NCI-H460 (cell line): ENCODE data around the gene AOPEP. TPM values are rescaled to one million over a fixed set of nuclear protein-coding genes. Genes with fewer than 3 reads are reported as not detected.

ENCODE experiments used
- DNase-seq: peaks from one replicate; pipeline ENCODE4 v3.0.0-alpha.2; 2016; ENCODE audit warnings: low read depth; ENCODE audit errors: extremely low read depth
- total RNA-seq: library from RNA; depleted of rRNA; stranded (reverse); fragments of >200 nt; shearing (Covaris generic); gene quantifications from 2 replicates; pipeline ENCODE4 v1.2.3, GENCODE V29; 2014

Gene AOPEP
- total RNA-seq, 1 experiment from 2014 or later, result 27.0 TPM

- DNase-seq, result no peak
Measured at GRCh38 chr9:94979904-94980507, 253.5 kb downstream of the AOPEP start.

GRCh38 chr9:94980947-94981722 is 254.6 kb downstream of the AOPEP start:
- DNase-seq, result no peak

GRCh38 chr9:94981723-94982090 is 255.2 kb downstream of the AOPEP start:
- no peak for DNase-seq

GRCh38 chr9:94982211-94982610 is 255.7 kb downstream of the AOPEP start:
- no peak for DNase-seq

- no peak for DNase-seq
Measured at GRCh38 chr9:94983552-94983951, 257.1 kb downstream of the AOPEP start.

GRCh38 chr9:94984891-94985476 is 258.5 kb downstream of the AOPEP start:
- DNase-seq, result no peak

GRCh38 chr9:94985649-94986048 is 259.1 kb downstream of the AOPEP start:
- no peak for DNase-seq

- DNase-seq, result no peak
Measured at GRCh38 chr9:94987731-94988130, 261.2 kb downstream of the AOPEP start.

- no peak for DNase-seq
Measured at GRCh38 chr9:94990897-94991561, 264.5 kb downstream of the AOPEP start.

- no peak for DNase-seq
Measured at GRCh38 chr9:94991961-94992907, 265.7 kb downstream of the AOPEP start.

- no peak for DNase-seq
Measured at GRCh38 chr9:94993160-94993820, 266.8 kb downstream of the AOPEP start.

GRCh38 chr9:94993821-94994165 is 267.3 kb downstream of the AOPEP start:
- no peak for DNase-seq

GRCh38 chr9:94995048-94995693 is 268.7 kb downstream of the AOPEP start:
- no peak for DNase-seq

- DNase-seq, result no peak
Measured at GRCh38 chr9:94996641-94997040, 270.1 kb downstream of the AOPEP start.

- no peak for DNase-seq
Measured at GRCh38 chr9:94997727-94998126, 271.2 kb downstream of the AOPEP start.

- no peak for DNase-seq
Measured at GRCh38 chr9:94999832-95000231, 273.3 kb downstream of the AOPEP start.

GRCh38 chr9:95000821-95001220 is 274.3 kb downstream of the AOPEP start:
- no peak for DNase-seq

GRCh38 chr9:95001720-95002119 is 275.2 kb downstream of the AOPEP start:
- DNase-seq, result no peak

- no peak for DNase-seq
Measured at GRCh38 chr9:95003689-95004410, 277.4 kb downstream of the AOPEP start.
